Ramos (cell line): ENCODE data around the gene AGPAT1.
"Not testable (repeated sequence)": the region's sequence is repeated elsewhere in the genome, so short reads cannot be mapped to it uniquely, and the experiment has no call there.

Experiments
- in situ Hi-C: fragments of 300-500 bp; cut with MboI; formaldehyde crosslinking; loops from one replicate; pipeline ENCODE4 v1.14.3; 2022; ENCODE audit warnings: low sequenced_read_pairs; ENCODE audit not compliant: unreplicated experiment

Gene AGPAT1

GRCh38 chr6:32200711-32201475 is 25.0 kb upstream of the AGPAT1 start:
- in situ Hi-C loops = no loop called here

- in situ Hi-C loops = no loop called here
Observed at GRCh38 chr6:32198866-32199265, 23.0 kb upstream of the AGPAT1 start.

GRCh38 chr6:32198345-32198696 is 22.4 kb upstream of the AGPAT1 start:
- in situ Hi-C loops = no loop called here

GRCh38 chr6:32196682-32197616 is 21.1 kb upstream of the AGPAT1 start:
- in situ Hi-C loops = no loop called here

GRCh38 chr6:32195902-32196681 is 20.2 kb upstream of the AGPAT1 start:
- in situ Hi-C loops = no loop called here

- in situ Hi-C loops = no loop called here
Observed at GRCh38 chr6:32195652-32195901, 19.7 kb upstream of the AGPAT1 start.

- in situ Hi-C loops = no loop called here
Observed at GRCh38 chr6:32194825-32195651, 19.2 kb upstream of the AGPAT1 start.

- in situ Hi-C loops = no loop called here
Observed at GRCh38 chr6:32194388-32194787, 18.5 kb upstream of the AGPAT1 start.

- in situ Hi-C loops = not testable (repeated sequence)
Observed at GRCh38 chr6:32193096-32193495, 17.2 kb upstream of the AGPAT1 start.

- in situ Hi-C loops = no loop called here
Observed at GRCh38 chr6:32192608-32193039, 16.7 kb upstream of the AGPAT1 start, which contains the start of gene GPSM3. TSS of gene GPSM3 (minus strand) at chr6:32192643. CDS start at chr6:32192513, 130 bp downstream.

- in situ Hi-C loops = no loop called here
Observed at GRCh38 chr6:32191696-32192607, 16.1 kb upstream of the AGPAT1 start.

GRCh38 chr6:32190911-32191677 is 15.2 kb upstream of the AGPAT1 start:
- in situ Hi-C loops = no loop called here

GRCh38 chr6:32190054-32190851 is 14.4 kb upstream of the AGPAT1 start, which contains the start of gene PBX2:
TSS of gene PBX2 (minus strand) at chr6:32190202. CDS start at chr6:32189915, 287 bp downstream.
- in situ Hi-C loops = no loop called here

GRCh38 chr6:32189742-32190053 is 13.8 kb upstream of the AGPAT1 start:
- in situ Hi-C loops = no loop called here

- in situ Hi-C loops = no loop called here
Observed at GRCh38 chr6:32189069-32189741, 13.3 kb upstream of the AGPAT1 start.

GRCh38 chr6:32188381-32189068 is 12.6 kb upstream of the AGPAT1 start:
- in situ Hi-C loops = no loop called here
